Duodenal mucosa (tissue), 2 donors: ENCODE data around the gene DPYSL3.

Experiments used
- H3K27ac ChIP-seq: one replicate; pipeline ENCODE4 v1.7.0; 2013; ENCODE audit warnings: low read depth, low read length
- H3K27me3 ChIP-seq, 2 donors: one replicate each; pipeline ENCODE4 v1.7.0; 2013; ENCODE audit warnings: low read length in 2 of 2, control low read depth in 1 of 2; ENCODE audit not compliant: insufficient read depth in 2 of 2, control insufficient read depth in 1 of 2
- H3K36me3 ChIP-seq, 2 donors: one replicate each; pipeline ENCODE4 v1.7.0; 2013; ENCODE audit warnings: low read length in 2 of 2, control low read depth in 1 of 2; ENCODE audit not compliant: insufficient read depth in 2 of 2, control insufficient read depth in 1 of 2
- H3K4me1 ChIP-seq, 2 donors: one replicate each; pipeline ENCODE4 v1.7.0; 2013; ENCODE audit warnings: low read length in 2 of 2, control low read depth in 1 of 2; ENCODE audit not compliant: insufficient read depth in 2 of 2, control insufficient read depth in 1 of 2
- H3K4me3 ChIP-seq, 2 donors: one replicate each; pipeline ENCODE4 v1.7.0; 2013; ENCODE audit warnings: low read length in 2 of 2, low read depth in 1 of 2
- H3K9ac ChIP-seq, 2 donors: one replicate each; pipeline ENCODE4 v1.7.0; 2013; ENCODE audit warnings: low read length in 2 of 2, low read depth in 1 of 2
- H3K9me3 ChIP-seq, 2 donors: one replicate each; pipeline ENCODE4 v1.7.0; 2013; ENCODE audit warnings: low read length in 2 of 2, control low read depth in 1 of 2; ENCODE audit not compliant: control insufficient read depth in 1 of 2

DPYSL3 gene

GRCh38 chr5:147517383-147517782 lies 7.5 kb upstream of the DPYSL3 start:
- H3K27me3 ChIP-seq: no peaks in the 10 kb centered on the region
- H3K9ac ChIP-seq: no peak overlapping the region
- no peaks in the 10 kb centered on the region for H3K36me3 ChIP-seq
- H3K9me3 ChIP-seq: no peaks in the 10 kb centered on the region
- no peak overlapping the region for H3K27ac ChIP-seq
- no peaks in the 10 kb centered on the region for H3K4me1 ChIP-seq
- H3K4me3 ChIP-seq: no peak overlapping the region

- H3K27ac ChIP-seq: no peak overlapping the region
- no peaks in the 10 kb centered on the region for H3K9me3 ChIP-seq
- no peaks in the 10 kb centered on the region for H3K36me3 ChIP-seq
- peaks cover 7 to 10% of the 10 kb centered on the region in 2 donors for H3K27me3 ChIP-seq
- no peak overlapping the region for H3K4me3 ChIP-seq
- no peak overlapping the region for H3K9ac ChIP-seq
- H3K4me1 ChIP-seq: peaks cover 0 to under 1% of the 10 kb centered on the region in 2 donors
These were observed 5.4 kb upstream of the DPYSL3 start for GRCh38 chr5:147515269-147515668.

- H3K27me3 ChIP-seq: peaks cover 19 to 28% of the 10 kb centered on the region in 2 donors
- no peaks in the 10 kb centered on the region for H3K9me3 ChIP-seq
- H3K9ac ChIP-seq: no peak overlapping the region
- H3K4me1 ChIP-seq: peaks cover 3 to 4% of the 10 kb centered on the region in 2 donors
- no peak overlapping the region for H3K27ac ChIP-seq
- H3K36me3 ChIP-seq: no peaks in the 10 kb centered on the region
- H3K4me3 ChIP-seq: no peak overlapping the region
These were observed 3.0 kb upstream of the DPYSL3 start for GRCh38 chr5:147512659-147513379.

GRCh38 chr5:147510885-147511284 lies 1.0 kb upstream of the DPYSL3 start:
- Histone ChIP-seq H3K27me3 (peaks cover 19 to 31% of the 10 kb centered on the region in 2 donors), H3K27ac (no peak overlapping the region), H3K4me1 (peaks cover 3 to 4% of the 10 kb centered on the region in 2 donors), H3K9me3 (no peaks in the 10 kb centered on the region), H3K36me3 (no peaks in the 10 kb centered on the region), H3K9ac (no peak overlapping the region), H3K4me3 (no peak overlapping the region)

- peak overlapping the region; percentile 16 for H3K27ac ChIP-seq
- H3K9me3 ChIP-seq: no peaks in the 10 kb centered on the region
- peaks cover 3 to 4% of the 10 kb centered on the region in 2 donors for H3K4me1 ChIP-seq
- H3K27me3 ChIP-seq: peaks cover 19 to 31% of the 10 kb centered on the region in 2 donors
- H3K36me3 ChIP-seq: no peaks in the 10 kb centered on the region
- H3K9ac ChIP-seq: peak overlapping the region; percentile 45 to 53
- peak overlapping the region; percentile 68 to 70 for H3K4me3 ChIP-seq
These were observed 693 bp downstream of the DPYSL3 start for GRCh38 chr5:147509041-147509709.

GRCh38 chr5:147508711-147509040 lies 1.2 kb downstream of the DPYSL3 start:
- Histone ChIP-seq H3K4me3 (peak overlapping the region; percentile 68 to 70), H3K36me3 (no peaks in the 10 kb centered on the region), H3K9ac (peak overlapping the region in 1 of 2 donors; percentile 53), H3K27me3 (peaks cover 19 to 31% of the 10 kb centered on the region in 2 donors), H3K9me3 (no peaks in the 10 kb centered on the region), H3K27ac (no peak overlapping the region), H3K4me1 (peaks cover 3 to 4% of the 10 kb centered on the region in 2 donors)

- no peaks in the 10 kb centered on the region for H3K9me3 ChIP-seq
- peaks cover 19 to 31% of the 10 kb centered on the region in 2 donors for H3K27me3 ChIP-seq
- H3K36me3 ChIP-seq: no peaks in the 10 kb centered on the region
- H3K27ac ChIP-seq: no peak overlapping the region
- H3K4me1 ChIP-seq: peaks cover 3 to 4% of the 10 kb centered on the region in 2 donors
- H3K9ac ChIP-seq: peak overlapping the region in 1 of 2 donors; percentile 53
- peak overlapping the region; percentile 12 to 68 for H3K4me3 ChIP-seq
These were observed 2.3 kb downstream of the DPYSL3 start for GRCh38 chr5:147507480-147508126.

GRCh38 chr5:147504535-147504934 lies 5.3 kb downstream of the DPYSL3 start:
- Histone ChIP-seq H3K9me3 (no peaks in the 10 kb centered on the region), H3K4me3 (no peak overlapping the region), H3K4me1 (no peaks in the 10 kb centered on the region), H3K27ac (no peak overlapping the region), H3K27me3 (peaks cover 4 to 18% of the 10 kb centered on the region in 2 donors), H3K9ac (no peak overlapping the region), H3K36me3 (no peaks in the 10 kb centered on the region)

GRCh38 chr5:147504011-147504410 lies 5.9 kb downstream of the DPYSL3 start:
- peaks cover under 1 to 15% of the 10 kb centered on the region in 2 donors for H3K27me3 ChIP-seq

GRCh38 chr5:147490989-147491388 lies 18.9 kb downstream of the DPYSL3 start:
- no peaks in the 10 kb centered on the region for H3K36me3 ChIP-seq
- no peaks in the 10 kb centered on the region for H3K27me3 ChIP-seq
- H3K9me3 ChIP-seq: no peaks in the 10 kb centered on the region
- no peak overlapping the region for H3K9ac ChIP-seq
- H3K27ac ChIP-seq: no peak overlapping the region
- no peak overlapping the region for H3K4me3 ChIP-seq
- H3K4me1 ChIP-seq: no peaks in the 10 kb centered on the region

More at GRCh38 chr5:147504011-147504410, 5.9 kb downstream of the DPYSL3 start:
- H3K36me3 ChIP-seq: no peaks in the 10 kb centered on the region
- no peak overlapping the region for H3K4me3 ChIP-seq
- no peaks in the 10 kb centered on the region for H3K9me3 ChIP-seq
- no peak overlapping the region for H3K27ac ChIP-seq
- H3K9ac ChIP-seq: no peak overlapping the region
- no peaks in the 10 kb centered on the region for H3K4me1 ChIP-seq
